HG02870 (cell line): ENCODE data around the gene KMT5C.
"Not testable (repeated sequence)": the region's sequence is repeated elsewhere in the genome, so short reads cannot be mapped to it uniquely, and the experiment has no call there.

ENCODE experiments used
- ATAC-seq: cut with Tn5 transposase; IDR thresholded peaks from one replicate; pipeline ENCODE4 v1.9.1; 2021; ENCODE audit warnings: mild to moderate bottlenecking, moderate library complexity; ENCODE audit not compliant: unreplicated experiment

Gene KMT5C

DNA sequence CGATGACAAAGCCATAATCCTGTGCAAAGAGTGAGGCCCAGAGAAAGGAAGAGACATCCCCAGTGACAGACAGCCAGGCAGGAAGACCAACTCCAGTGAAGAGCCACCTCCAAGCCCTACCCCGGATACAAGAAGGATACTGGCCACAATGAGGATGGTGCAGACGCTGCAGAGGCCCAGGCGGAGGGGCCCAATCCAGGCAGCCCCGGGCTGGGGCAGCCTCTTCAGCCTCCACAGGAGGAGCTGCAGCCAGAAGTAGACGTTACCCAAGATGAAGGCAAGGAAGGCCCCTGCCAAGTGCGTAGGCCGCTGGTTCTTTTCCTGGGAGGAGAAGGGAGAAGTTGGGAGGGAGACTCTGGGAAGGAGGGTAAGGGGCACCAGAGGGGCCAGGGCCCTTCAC lies 23.0 kb upstream of the KMT5C start:
- ATAC-seq, result no peak

- no peak for ATAC-seq
These were observed 19.9 kb upstream of the KMT5C start for GRCh38 chr19:55319785-55320184.

GRCh38 chr19:55320844-55321419 lies 18.7 kb upstream of the KMT5C start:
- no peak for ATAC-seq

DNA sequence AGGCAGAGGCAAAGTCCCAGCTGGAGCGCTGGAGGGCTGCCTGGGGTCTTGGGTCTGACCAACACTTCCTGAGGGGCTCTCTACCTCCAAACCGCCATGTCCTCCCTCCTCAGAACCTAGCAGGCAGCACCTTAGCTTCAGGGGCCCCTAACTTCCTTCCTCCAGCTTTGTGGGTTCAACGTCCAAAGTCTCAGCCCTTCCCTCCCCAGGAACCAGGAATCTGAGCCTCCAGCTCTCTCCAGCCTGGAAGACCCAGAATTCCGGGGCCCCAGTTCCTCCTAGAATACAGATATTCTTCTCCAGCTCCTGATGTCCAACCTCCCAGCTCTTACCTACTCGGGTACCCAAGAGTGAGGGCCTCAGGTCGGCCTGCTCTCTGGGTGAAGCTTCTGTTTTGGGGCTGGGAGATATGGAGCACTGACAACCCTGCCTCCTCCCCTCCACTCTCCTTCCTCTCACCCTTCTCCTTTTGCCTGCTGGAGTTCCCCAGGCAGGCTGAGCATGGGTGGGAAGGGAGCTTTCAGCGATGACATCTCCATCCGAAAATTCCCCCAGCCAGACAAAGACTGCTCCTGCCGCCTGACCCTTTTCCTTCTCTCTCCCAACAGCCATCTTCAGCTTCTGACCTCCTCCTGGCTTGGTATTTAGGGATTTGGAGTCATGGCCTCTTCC lies 18.1 kb upstream of the KMT5C start:
- ATAC-seq, result no peak

- no peak for ATAC-seq
These were observed 17.3 kb upstream of the KMT5C start for GRCh38 chr19:55322204-55322885.

- no peak for ATAC-seq
These were observed 15.0 kb upstream of the KMT5C start for GRCh38 chr19:55324662-55325061.

- ATAC-seq, result no peak
These were observed 14.5 kb upstream of the KMT5C start, which contains the start of gene TMEM150B for GRCh38 chr19:55325172-55325571. TSS of gene TMEM150B (minus strand) at chr19:55325341. CDS start at chr19:55321036, 4,305 bp downstream.

DNA sequence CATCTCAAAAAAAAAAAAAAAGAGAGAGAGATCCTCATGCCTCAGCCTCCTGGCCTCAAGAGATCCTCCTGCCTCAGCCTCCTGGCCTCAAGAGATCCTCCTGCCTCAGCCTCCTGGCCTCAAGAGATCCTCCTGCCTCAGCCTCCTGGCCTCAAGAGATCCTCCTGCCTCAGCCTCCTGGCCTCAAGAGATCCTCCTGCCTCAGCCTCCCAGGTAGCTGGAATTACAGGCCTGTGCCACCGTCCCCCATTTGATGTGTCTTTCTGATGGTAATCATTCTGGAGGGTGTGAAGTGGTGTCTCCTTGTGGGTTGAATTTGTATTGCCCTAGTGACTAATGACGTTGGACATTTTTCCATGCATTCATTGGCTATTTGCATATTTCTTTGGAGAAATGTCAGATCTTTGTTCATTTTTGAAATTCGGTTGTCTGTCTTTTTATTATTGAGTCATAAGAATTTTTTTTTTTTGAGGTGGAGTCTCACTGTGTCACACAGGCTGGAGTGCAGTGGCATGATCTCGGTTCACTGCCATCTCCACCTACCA lies 10.8 kb upstream of the KMT5C start:
- ATAC-seq, result not testable (repeated sequence)

- ATAC-seq, result not testable (repeated sequence)
These were observed 9.9 kb upstream of the KMT5C start for GRCh38 chr19:55329791-55330190.

DNA sequence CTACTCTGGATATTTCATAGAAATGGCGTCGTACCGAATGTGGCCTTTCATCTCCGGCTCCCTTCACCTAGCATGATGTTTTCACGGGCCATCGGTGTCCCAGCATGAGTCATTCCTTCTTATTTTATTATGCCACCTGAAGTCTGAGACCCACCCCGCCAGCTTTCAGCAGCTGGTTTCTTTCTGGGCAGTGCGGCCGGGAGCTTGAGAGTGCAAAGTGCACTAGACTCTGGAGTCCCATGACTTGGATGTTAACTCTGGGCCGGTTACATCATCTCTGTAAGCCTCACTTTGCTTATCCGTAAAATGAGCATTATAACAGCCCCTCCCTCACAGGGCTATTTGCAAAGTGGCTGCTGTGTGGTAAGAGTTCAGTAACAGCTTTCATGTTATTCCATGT lies 5.8 kb upstream of the KMT5C start:
- no peak for ATAC-seq

DNA sequence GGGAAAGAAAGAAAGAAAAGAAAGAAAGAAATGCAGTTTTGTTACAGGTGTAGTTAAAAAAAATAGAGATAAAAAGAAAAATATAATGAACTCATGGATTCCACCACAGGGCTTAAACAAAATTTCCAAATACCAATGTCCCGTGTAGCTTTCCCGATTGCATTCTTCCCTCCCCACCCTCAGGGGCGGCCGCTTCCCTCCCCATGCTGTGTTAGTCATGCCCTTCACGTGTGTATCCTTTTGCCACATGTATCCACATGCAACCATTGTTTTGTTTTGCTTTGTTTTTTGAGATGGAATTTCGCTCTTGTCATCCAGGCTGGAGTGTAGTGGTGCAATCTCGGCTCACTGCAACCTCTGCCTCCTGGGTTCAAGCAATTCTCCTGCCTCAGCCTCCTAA lies 3.6 kb upstream of the KMT5C start:
- no peak for ATAC-seq

GRCh38 chr19:55339889-55340783 lies 460 bp downstream of the KMT5C start:
- no peak for ATAC-seq

- ATAC-seq, result no peak
These were observed 1.1 kb downstream of the KMT5C start for GRCh38 chr19:55340784-55341147.

GRCh38 chr19:55341171-55341588 lies 1.5 kb downstream of the KMT5C start:
- ATAC-seq, result no peak

DNA sequence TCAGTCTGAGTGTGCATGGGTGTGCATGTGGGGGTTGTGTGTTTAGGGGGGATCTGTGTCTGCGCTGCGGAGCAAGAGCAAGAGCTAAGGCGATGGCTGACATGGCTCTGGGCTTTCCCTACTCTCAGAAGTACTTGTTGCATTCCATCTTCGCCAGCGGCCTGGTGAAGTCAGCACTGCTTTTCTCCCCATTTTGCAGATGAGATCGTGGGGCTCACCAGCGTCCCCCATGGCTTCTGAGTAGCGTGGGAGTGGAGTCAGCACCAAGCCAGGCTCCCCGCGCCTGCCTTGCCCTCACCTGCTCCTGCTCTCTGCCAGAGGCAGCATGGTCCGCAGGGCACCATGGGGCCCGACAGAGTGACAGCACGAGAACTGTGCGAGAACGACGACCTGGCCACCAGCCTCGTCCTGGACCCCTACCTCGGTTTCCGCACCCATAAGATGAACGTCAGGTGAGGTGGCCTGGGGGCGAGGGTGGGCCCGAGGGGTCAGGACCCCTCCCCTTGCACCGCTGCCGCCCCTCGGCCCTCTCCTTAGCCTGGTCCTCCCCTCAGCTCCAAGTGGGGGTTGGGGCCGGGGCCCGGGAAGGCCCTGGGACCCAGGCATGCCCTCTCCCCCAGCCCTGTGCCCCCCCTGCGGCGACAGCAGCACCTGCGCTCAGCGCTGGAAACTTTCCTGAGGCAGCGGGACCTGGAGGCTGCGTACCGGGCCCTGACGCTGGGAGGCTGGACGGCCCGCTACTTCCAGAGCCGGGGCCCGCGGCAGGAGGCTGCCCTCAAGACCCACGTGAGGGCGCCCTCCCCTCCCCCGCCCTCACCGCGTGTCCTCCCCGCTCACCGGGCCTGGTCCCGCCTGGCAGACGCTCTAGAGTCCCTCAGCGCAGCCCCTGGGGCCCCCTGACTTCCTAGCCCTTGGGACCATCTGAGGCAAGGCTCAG lies 2.2 kb downstream of the KMT5C start:
- no peak for ATAC-seq

DNA sequence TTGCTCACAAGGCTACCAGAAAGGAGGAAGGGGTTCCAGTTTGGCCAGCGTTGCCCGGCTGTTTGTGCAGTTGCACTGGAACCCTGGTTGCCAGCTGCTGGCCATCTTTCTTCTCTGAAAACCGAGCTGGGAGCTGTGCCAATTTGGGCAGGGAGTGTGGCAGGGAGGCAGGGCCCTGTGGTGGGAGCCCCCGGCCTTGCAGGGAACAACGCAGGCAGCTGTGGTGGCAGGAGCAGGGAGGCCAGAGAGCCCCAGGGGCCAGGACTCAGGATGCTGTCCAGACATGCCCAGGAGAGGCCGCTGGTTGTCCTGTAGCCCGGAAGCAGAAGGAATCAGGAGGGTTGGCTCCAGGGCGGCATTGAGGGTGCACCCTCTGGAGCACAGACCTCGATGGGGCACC lies 4.8 kb downstream of the KMT5C start:
- no peak for ATAC-seq

GRCh38 chr19:55345101-55345817 lies 5.6 kb downstream of the KMT5C start:
- ATAC-seq, result no peak

GRCh38 chr19:55345818-55346724 lies 6.4 kb downstream of the KMT5C start:
- ATAC-seq, result no peak
